ENCODE results near the gene APOBEC3F.
"Not testable (repeated sequence)": the region's sequence is repeated elsewhere in the genome, so short reads cannot be mapped to it uniquely, and the experiment has no call there.

Gene APOBEC3F

GRCh38 chr22:39066442-39067276, 26.0 kb downstream of the APOBEC3F start:
- H3K4me3 ChIP-seq (ENCODE audit: low read depth, low read length), result not testable (repeated sequence)

GRCh38 chr22:39068033-39068785, 27.5 kb downstream of the APOBEC3F start:
- no peak for DNase-seq (ENCODE audit: low read depth)
- H3K4me3 ChIP-seq (ENCODE audit: low read depth, low read length), result no peak overlapping the region

More at GRCh38 chr22:39066442-39067276, 26.0 kb downstream of the APOBEC3F start:
- DNase-seq (ENCODE audit: low read depth), result not testable (repeated sequence)

GRCh38 chr22:39070186-39070585, 29.5 kb downstream of the APOBEC3F start:
- DNase-seq (ENCODE audit: low read depth), result no peak
- H3K4me3 ChIP-seq (ENCODE audit: low read depth, low read length), result no peak overlapping the region

- H3K4me3 ChIP-seq (ENCODE audit: low read depth, low read length), result not testable (repeated sequence)
These were observed 31.9 kb downstream of the APOBEC3F start for GRCh38 chr22:39072581-39072981.

GRCh38 chr22:39073981-39074380, 33.3 kb downstream of the APOBEC3F start:
- H3K4me3 ChIP-seq (ENCODE audit: low read depth, low read length), result no peak overlapping the region
- no peak for DNase-seq (ENCODE audit: low read depth)

More at GRCh38 chr22:39072581-39072981, 31.9 kb downstream of the APOBEC3F start:
- DNase-seq (ENCODE audit: low read depth), result not testable (repeated sequence)

- not testable (repeated sequence) for H3K4me3 ChIP-seq (ENCODE audit: low read depth, low read length); DNase-seq (ENCODE audit: low read depth)
These were observed 35.7 kb downstream of the APOBEC3F start for GRCh38 chr22:39076155-39077025.

- peak within 1 kb of the TSS; percentile 41 for H3K4me3 ChIP-seq (ENCODE audit: low read depth, low read length)
These were observed 36.6 kb downstream of the APOBEC3F start, which contains the start of gene APOBEC3G for GRCh38 chr22:39077026-39077840. Gene APOBEC3G, plus strand, starts transcription at chr22:39077275. Its CDS starts 87 bp downstream, at chr22:39077362.

GRCh38 chr22:39077912-39078311, 37.2 kb downstream of the APOBEC3F start:
- H3K4me3 ChIP-seq (ENCODE audit: low read depth, low read length); DNase-seq (ENCODE audit: low read depth): not testable (repeated sequence)

More at GRCh38 chr22:39077026-39077840, 36.6 kb downstream of the APOBEC3F start, which contains the start of gene APOBEC3G:
- peak; percentile 5 for DNase-seq (ENCODE audit: low read depth)

- H3K4me3 ChIP-seq (ENCODE audit: low read depth, low read length), result no peak overlapping the region
These were observed 37.7 kb downstream of the APOBEC3F start for GRCh38 chr22:39078329-39078728.

GRCh38 chr22:39079054-39079637, 38.5 kb downstream of the APOBEC3F start:
- DNase-seq (ENCODE audit: low read depth); H3K4me3 ChIP-seq (ENCODE audit: low read depth, low read length): not testable (repeated sequence)

More at GRCh38 chr22:39078329-39078728, 37.7 kb downstream of the APOBEC3F start:
- DNase-seq (ENCODE audit: low read depth), result no peak

GRCh38 chr22:39080052-39080762, 39.5 kb downstream of the APOBEC3F start:
- no peak for DNase-seq (ENCODE audit: low read depth)

GRCh38 chr22:39081016-39081415, 40.4 kb downstream of the APOBEC3F start:
- H3K4me3 ChIP-seq (ENCODE audit: low read depth, low read length), result no peak overlapping the region
- DNase-seq (ENCODE audit: low read depth), result no peak

More at GRCh38 chr22:39080052-39080762, 39.5 kb downstream of the APOBEC3F start:
- no peak overlapping the region for H3K4me3 ChIP-seq (ENCODE audit: low read depth, low read length)

GRCh38 chr22:39081598-39081997, 40.9 kb downstream of the APOBEC3F start:
- no peak for DNase-seq (ENCODE audit: low read depth)
- H3K4me3 ChIP-seq (ENCODE audit: low read depth, low read length), result no peak overlapping the region

- no peak for DNase-seq (ENCODE audit: low read depth)
- no peak overlapping the region for H3K4me3 ChIP-seq (ENCODE audit: low read depth, low read length)
These were observed 42.8 kb downstream of the APOBEC3F start for GRCh38 chr22:39083212-39084165.

- no peak for DNase-seq (ENCODE audit: low read depth)
- H3K4me3 ChIP-seq (ENCODE audit: low read depth, low read length), result no peak overlapping the region
These were observed 44.0 kb downstream of the APOBEC3F start for GRCh38 chr22:39084666-39085065.

GRCh38 chr22:39087098-39087497, 46.4 kb downstream of the APOBEC3F start:
- DNase-seq (ENCODE audit: low read depth), result no peak

More at GRCh38 chr22:39087098-39087497, 46.4 kb downstream of the APOBEC3F start:
- no peak overlapping the region for H3K4me3 ChIP-seq (ENCODE audit: low read depth, low read length)

Measured in skeletal muscle cell (primary cell).